Breast epithelium (tissue), 3 donors: ENCODE data around the gene FRMPD4.

Source experiments
- POLR2AphosphoS5 ChIP-seq, 3 donors: sonication (generic); formaldehyde crosslinking; IDR thresholded peaks; one replicate each; pipeline ENCODE4 v1.6.1; 2017; ENCODE audit warnings: antibody characterized with exemption in 3 of 3
- TF ChIP-seq, protein P1 (sequence below), 3 donors: fragments of 450-650 bp; IDR thresholded peaks; one replicate each; pipeline ENCODE4 v1.5.1; 2016 to 2017; ENCODE audit warnings: antibody characterized with exemption in 3 of 3, mild to moderate bottlenecking in 3 of 3, moderate library complexity in 3 of 3

DNA sequence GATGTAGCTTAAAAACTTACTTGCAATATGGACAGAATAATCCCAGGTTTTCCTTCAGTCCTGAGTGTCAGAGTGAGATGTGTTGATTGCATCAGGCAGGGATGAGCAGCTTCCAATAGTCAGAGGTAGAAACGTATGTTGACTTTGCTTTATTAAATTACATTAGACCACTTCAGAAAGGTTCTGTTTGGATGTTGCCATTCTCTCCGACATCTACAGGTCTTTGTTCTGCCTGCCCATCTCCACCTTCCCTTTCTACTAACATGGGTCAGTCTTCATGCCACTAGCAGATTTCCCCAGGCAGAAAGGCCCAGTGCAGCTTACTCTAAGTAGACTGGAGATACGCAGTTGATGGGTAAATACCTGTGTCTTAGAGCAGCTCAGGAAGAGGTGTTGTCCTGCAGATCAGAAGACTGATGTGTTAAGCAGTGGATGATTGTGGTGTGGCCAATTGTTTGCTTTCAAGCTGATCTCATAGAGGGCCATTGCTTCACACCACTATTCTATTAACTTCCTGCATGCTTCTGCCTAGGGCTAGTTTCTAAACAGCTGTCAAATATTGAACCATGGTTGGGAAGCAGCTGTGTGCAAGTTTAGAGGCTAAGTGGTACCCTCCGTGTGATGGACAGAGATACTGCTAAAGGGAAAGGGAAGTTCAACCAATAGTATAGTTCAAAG lies 1.8 kb downstream of the FRMPD4 start:
- TF ChIP-seq, protein P1, sequence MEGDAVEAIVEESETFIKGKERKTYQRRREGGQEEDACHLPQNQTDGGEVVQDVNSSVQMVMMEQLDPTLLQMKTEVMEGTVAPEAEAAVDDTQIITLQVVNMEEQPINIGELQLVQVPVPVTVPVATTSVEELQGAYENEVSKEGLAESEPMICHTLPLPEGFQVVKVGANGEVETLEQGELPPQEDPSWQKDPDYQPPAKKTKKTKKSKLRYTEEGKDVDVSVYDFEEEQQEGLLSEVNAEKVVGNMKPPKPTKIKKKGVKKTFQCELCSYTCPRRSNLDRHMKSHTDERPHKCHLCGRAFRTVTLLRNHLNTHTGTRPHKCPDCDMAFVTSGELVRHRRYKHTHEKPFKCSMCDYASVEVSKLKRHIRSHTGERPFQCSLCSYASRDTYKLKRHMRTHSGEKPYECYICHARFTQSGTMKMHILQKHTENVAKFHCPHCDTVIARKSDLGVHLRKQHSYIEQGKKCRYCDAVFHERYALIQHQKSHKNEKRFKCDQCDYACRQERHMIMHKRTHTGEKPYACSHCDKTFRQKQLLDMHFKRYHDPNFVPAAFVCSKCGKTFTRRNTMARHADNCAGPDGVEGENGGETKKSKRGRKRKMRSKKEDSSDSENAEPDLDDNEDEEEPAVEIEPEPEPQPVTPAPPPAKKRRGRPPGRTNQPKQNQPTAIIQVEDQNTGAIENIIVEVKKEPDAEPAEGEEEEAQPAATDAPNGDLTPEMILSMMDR (IDR thresholded peaks at IDR 0.05), result no peak
- no peak for TF ChIP-seq POLR2AphosphoS5 (IDR thresholded peaks at IDR 0.05)
